DMS153 treated with DMSO at 0.1 percent for 48 hours (cell line): Measurements from ENCODE around the gene CAMK2D.

Experiments used
- DNase-seq: peaks from one replicate; lab custom pipeline; 2025; ENCODE audit not compliant: unreplicated experiment; lab: John Stamatoyannopoulos, UW

Gene CAMK2D

DNA sequence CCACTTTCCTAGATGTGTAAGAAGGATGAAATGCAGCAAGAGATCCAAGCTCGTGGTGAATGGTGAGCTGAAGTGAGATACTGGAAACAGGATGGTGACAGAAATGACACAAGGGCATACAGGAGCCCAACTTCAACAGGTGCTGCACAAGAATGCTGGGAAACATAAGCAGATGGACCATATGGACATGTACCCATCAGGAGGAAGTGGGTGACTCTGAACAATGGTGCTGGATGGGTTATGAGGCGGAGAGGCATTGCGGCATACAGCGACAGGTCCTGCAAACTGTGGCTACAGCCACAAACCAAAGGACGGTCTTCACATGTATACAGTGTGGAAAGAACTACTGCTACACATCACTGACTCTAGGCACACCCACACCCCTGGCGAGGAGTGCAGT lies 265.7 kb downstream of the CAMK2D start:
- no peak for DNase-seq

DNA sequence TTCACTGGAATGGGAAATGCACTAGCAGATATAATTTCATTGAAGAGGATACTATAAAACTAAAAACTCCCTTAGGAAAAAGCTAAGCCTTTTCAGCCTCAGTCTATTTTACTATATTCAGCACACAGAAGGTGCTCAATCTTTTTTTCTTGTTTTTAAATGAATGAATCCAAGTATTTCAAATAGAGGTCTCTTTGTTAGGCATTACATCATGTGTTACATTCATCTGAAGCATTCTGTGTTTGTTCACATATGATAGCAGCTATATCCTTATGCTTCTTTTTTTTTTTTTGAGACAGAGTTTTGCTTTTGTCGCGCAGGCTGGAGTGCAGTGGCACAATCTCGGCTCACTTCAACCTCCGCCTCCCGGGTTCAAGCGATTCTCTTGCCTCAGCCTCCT lies 278.4 kb downstream of the CAMK2D start:
- no peak for DNase-seq

DNA sequence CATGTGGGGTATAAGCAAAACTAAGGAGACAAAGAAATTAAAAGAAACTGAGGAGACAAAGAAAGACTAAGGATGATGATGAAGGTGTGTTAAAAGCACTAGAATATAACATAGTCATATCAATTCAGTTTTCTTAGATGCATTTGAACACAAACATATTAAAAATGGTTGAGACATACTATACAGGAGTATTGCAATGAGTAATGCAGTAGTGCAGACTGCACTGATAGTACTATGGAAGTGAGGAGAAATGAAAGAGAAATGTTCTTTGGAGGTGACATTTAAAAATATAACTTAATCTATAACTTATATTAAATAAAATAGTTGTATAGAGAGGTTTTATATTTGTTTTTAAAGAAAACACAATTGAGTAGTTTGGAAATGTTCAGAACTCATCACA lies 279.2 kb downstream of the CAMK2D start:
- no peak for DNase-seq

DNA sequence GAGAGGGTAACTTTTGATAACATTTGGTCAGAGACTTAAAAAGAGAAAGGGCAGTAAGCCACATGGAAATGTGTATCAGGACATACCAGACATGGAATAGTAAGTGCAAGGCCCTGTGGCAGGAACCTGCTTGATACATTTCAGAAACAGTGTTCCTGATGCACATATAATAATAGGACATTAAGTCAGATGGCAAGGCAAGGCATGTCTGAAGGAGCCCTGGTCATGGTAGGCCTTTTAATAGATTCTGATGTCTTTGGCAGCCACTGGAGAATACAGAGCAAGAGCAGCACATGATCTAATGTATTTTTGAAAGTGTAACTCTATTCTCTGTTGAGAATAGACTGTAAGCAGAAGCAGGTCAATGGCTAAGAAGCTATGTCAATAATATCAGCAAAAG lies 279.7 kb downstream of the CAMK2D start:
- DNase-seq, result no peak

DNA sequence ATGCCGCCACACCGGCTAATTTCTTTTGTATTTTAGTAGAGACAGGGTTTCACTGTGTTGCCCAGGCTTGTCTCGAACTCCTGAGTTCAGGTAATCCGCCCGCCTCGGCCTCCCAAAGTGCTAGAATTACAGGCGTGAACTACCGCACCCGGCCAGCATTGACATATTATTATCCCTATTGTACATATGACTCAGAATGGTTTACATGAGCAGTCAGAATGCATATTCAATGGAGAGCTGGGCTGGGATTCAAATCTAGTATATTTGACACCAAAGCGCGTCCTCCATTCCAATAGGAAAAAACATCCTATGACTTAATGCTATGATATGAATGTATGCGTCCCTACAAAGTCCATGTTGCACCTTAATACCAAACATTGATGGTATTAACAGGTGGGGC lies 281.4 kb downstream of the CAMK2D start:
- no peak for DNase-seq

DNA sequence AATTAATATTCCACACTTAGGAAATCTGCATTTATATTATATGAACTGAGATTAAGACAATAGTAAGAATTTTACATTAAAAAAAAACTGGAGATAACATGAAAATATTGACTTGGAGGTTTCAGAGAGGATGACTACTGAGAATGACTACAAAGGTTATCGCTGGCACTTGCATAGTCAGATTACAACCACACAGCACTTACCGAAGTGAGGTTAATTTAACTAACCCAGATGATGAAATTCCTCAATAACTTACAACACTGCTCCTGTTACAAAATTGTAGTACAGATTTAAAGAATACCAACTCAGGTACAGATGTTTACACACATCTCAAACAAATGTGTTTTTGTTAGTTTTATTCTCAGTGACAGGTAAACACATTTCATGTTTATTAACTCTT lies 283.5 kb downstream of the CAMK2D start:
- no peak for DNase-seq

DNA sequence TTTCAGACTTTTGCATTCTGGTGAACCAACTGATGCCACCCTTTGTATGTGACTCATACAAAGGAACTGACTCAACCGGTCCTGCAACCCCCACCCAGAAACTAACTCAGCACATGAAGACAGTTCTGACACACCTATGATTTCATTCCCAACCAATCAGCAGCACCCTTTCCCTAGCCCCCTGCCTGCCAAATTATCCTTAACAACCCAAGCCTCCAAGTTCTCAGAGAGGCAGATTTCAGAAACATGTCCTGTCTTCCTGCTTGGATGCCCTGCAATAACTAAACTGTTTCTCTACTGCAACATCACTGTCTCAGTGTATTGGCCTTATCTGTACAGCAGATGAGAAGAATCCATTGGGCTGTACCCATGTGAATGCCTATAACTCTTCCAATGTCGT lies 284.7 kb downstream of the CAMK2D start:
- DNase-seq, result no peak

DNA sequence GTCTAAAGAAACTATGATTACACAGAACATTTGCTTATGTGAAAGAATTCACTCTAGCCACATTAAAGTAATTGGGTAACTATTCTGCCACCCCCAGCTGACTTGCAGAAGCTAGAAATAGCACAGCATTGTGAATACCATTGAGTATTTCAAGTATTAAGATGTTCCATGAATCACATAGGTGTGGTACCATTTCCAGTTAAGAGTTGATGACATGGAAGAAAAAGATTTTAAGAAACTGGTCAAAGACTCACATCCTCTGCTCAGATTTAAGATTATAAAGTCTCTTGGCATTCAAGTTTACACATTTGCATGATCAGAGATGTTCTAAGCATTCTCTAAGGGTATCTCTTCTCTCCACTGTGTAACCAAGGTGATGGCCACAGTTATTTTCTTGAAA lies 287.5 kb downstream of the CAMK2D start:
- no peak for DNase-seq

DNA sequence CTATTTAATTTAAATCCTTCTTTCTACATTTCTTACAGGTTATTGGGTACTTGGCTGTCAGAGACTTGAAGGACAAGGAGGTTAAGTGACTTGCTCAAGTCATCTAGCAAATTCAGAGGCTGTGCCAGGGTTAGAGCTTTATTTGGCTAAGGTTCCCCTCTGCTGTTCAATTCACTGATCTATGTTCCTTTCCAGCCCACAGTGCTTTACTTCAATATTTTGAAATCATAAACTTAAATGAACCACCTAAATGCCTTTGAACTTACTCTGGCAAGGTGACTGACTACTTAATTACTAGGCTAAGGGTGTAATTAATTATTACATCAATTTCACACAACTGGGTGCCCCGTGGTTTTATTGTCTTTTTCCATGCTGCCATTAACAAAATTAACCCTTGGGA lies 288.7 kb downstream of the CAMK2D start:
- no peak for DNase-seq

DNA sequence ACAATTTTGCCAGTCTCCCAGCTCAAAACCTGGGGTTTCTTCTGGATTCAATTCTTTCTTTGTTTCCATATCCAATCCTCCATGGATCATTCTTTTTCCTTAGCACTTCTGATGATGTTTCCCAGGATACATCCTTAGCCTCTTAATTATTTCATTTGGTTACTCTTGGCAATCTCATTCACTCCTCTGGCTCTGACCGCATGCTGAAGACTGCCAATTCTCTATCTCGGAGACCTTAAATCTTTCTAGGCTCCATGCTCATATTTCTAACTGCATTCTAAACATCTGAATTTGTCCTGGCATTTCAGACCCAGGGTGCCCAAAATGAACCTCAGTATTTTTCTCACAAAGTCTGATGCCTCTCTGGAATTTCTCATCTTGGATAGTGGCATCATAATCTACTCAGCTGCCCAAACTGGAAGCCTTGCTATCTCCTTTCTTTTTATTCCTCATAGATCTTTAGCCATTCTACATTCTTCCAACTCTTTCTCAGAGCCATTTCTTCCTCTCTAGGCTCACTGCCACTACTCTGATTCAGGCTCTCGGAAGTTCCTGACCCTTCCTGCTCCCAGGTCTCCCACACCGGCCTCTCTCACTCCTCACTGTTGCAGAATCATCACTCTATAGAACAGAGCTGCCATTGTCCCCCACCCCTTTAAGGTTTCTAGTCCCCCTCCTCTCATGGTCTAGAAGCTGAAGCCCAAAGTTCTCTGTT lies 290.2 kb downstream of the CAMK2D start:
- no peak for DNase-seq

DNA sequence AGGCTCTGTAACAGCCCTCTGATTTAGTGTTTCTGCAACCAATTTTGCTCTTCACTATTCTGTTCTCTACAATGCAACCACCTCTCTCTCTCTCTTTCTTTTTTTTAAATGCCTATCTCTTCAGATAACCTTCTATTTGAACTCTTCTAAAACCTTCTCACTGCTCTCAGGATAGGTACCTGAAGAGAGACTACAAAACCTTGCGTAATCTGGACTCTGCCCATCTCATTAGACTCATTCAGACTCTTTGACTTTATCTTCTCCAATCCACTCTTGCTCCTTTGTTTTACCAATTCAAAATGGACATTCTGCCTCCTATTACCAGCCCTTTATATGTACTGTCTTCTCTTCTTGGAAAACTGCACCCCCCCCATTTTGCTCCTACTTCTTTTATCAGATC lies 291.6 kb downstream of the CAMK2D start:
- no peak for DNase-seq

DNA sequence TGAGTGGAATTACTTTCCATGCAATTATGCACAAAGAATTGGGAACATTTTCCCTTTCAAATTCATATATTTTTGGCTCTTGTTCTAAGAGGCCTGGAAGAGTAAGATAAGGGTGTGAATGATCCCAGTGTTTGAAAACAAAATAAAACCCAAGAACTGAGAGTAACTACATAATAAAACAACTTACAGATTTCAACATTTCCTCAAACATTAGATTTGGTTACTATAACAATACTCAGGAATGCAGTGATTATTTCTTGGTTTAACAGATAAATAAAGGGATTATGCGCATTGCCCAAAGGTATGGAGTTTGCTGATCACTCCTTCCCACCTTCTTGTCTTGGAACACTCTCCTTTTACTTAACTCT lies 292.5 kb downstream of the CAMK2D start:
- DNase-seq, result no peak

DNA sequence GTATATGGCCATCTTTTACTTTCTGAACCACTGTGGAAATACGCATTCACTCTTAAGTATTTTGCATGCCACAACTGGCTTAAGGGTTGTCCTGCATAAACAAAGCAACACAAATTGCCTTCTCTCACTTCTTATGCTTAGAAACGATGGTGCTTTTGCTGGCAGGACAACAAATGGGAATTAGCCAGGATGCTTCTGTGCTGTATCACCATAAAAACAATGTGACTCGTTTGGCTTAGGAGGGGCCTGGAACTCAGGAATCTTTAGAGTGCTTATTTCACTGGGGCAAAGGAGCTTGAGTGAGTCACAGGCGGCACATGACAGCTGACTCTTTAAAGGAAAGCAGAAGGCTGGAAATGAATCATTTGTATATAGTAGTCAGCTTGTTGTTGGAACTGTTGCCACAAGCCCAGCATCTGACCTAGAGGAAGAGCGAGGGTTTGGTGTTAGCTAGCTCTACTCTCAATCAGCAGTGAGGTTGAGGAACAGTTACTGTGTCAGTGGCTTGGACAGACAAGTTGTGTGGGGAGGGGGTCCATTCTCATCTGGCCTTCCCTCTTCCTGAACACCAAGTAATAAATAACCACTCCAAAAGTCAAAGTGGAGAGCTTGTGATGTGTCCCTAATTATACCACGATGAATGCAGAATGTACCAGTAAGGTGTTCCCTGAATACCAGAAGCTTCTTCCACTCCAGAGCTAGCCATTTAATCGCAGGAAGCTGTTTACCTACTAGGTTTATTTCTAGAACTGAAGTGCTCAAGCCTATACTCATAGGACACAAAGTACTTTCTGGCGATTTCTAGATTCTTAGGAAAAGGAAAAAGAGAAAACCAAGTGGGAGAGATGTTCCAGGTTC lies 293.1 kb downstream of the CAMK2D start:
- no peak for DNase-seq

DNA sequence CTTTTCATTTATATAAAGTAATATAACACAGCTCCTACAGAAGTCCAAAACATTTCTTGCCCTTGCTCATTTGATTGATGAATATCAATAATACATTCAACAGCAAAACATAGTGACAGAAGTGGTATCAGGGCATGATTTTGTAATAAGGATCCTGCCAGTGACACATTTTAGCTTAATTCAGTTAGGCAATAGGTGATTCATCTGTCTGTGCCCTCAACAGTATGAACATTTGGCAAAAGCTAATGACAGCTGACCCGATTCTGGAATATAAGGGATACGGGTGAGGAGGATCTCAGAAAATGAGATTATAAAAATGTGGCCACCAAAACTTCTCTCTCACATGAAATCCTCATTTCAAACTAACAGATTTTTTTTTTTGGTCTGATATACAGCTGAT lies 294.0 kb downstream of the CAMK2D start:
- no peak for DNase-seq

DNA sequence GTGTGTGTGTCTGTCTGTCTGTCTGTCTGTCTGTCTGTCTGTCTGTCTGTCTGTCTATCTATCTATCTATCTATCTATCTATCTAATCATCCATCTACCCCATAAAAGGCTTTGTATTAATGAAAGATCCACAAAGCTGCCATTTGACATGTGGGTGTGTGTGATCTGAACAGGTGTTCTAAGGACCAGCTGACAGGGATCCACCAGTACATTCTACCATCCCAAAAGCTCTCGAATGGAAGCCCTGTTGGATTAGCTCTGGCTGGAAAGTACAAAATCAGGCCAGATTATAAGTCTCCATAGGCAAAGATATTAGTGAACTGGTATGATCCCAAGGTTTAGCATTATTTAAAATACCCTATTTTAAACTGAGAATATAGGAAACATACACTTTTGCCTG lies 299.3 kb downstream of the CAMK2D start:
- DNase-seq, result no peak

DNA sequence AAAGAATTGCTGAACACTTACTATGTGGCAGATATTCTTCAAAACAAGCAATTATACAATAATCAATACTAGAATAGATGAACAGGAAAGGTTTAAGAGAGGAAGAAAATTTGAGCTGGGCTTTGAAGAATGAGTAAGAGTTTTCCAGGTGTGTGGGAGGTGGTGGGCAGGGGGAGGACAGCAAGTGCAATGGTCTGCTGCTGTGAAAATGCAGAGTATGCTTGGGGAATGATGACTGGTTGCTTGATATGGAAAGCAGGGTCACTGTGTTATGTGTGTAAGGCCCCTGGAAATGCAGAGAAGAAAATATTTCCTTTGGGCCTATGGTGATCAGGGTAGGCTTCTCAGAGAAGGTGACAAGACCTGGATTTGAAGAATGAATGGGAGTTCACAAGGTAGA lies 300.3 kb downstream of the CAMK2D start:
- no peak for DNase-seq

DNA sequence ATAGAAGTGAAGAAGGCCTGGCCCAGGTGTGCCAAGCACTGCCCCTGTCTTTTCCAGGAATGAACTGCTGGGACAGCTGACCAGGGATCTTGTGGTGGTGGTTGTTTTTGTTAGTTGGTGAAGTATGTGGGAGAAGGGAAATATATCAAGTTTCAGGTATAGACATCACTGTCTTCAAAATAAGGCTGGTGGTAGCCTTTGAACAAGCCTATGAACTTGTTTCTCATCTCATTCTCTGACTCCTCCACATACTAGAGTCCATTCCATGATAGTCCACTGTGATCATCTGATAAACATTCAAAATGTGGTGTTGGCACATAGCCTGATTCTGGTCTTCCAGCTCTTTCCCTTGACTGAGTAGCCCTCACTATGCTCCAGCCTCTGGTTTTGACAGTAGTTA lies 303.7 kb downstream of the CAMK2D start:
- DNase-seq, result no peak

DNA sequence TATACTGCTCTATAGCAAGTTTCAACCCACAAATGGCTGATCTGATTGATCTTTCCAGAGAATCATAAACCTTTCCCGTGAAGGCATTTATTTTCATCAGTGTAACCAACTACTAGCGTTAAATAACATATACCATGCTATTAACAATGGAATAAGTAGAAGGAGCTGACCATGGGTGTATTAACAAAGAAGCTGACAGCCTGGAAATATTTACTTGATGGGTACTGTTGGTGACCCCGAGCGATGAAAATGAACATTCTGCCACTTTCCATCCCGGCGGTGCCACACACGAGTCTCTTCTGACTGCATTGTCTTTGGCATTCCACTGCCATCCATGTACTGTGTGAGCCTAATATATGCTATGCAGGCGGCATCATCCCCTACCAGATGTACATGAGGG lies 304.4 kb downstream of the CAMK2D start:
- no peak for DNase-seq

DNA sequence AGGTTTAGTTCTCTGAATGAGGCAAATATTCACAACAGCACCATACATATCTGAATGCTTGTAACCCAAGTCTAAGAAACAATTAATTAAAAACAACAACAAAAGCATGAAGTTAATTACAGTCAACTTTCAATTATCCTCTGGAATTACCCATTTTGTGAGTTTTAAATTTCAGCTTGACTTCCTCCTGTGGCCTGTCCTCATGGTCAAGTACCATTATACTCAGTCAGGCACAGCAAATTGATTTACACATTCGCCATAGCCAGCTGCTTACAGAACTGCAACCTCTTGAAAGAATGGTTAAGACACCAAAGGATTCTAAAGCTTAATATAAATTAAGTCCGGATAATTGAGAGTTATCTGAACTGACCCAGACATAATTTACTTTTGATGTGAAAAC lies 306.5 kb downstream of the CAMK2D start:
- DNase-seq, result no peak

DNA sequence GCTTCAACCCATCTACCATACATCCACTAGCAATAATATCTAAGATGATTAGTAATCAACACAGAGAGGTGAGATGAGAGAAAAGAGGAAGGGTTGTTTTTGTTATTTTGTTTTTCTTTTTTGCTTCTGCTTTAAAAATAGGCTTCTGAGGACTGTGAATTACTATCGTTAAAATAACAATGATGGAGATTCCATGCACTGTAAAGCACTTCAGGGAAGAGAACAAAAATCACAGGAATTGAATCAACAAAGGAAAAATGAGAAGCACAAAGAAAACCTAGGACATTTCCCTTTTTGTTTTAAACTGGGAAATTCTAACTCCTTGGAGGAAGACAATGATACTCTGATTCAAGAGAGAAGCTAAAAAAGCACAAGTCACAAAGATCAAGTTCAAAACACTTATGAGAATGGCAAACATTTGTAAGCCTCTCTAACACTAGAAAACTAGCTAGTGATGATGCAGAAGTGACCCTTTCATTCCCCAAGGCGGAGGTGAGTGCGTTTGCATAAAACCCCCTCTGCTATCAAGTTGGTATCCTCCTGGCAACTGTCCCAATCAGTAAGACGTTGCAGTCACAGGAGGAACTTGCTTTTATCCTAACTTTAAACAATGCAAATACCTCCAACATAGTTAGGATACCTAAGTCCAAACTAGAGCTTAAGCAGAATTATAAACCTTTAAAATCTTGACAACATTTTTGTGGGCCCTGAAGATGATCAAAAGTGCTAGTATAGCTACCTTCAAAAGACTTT lies 308.5 kb downstream of the CAMK2D start:
- no peak for DNase-seq

DNA sequence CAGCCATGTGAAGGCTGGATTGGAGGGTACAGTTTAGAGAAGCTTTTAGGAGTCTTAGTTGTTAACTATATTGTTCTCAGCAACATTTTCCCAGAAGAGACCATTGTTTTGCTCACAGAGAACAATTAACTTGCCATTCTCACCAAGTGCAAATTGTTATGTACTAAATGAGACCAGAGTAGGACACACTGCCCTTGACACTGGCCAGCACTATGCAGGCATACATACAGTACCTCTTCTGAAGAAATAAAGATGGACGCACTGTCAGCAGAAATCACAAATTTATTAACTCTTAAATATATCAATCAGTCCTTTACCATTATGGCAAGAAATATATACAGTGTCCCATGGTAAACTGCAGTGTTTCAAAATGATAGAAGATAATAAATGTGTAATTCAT lies 309.4 kb downstream of the CAMK2D start:
- DNase-seq, result no peak
